Measurements from ENCODE around the gene PLPPR1. TPM values are rescaled to one million over a fixed set of nuclear protein-coding genes. Genes with fewer than 3 reads are reported as not detected.
"Not testable (repeated sequence)": the region's sequence is repeated elsewhere in the genome, so short reads cannot be mapped to it uniquely, and the experiment has no call there.

PLPPR1 gene
- total RNA-seq, 4 donors from 2014 or later = 0.60 to 0.68 TPM; not detected in 2

DNA sequence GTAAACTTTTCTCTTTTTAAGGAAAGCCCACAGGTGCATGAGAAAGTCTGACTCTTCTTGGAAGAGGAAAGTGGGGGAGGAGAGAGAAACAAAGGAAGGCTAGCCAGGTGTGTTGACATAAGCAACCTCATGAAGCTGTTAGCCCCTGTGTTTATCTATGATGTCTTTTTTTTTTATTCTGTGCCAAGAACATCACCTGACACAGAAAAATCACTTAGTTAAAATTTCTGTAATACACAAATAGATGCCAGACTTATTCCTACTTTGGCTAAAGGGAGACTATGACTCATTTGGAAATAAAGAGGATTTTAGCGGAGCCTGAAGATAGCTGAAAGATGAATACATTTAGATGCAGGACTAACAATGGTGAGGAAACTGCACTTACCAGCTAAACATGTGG, 298.0 kb downstream of the PLPPR1 start:
- WGBS, 2 donors (ENCODE audit: low coverage in 1 of 2) = 76 to 88% methylated on average over 1 of the region's 1 CpG
- no peaks in the 10 kb centered on the region for H3K27me3 ChIP-seq
- intact Hi-C loops (cut with DNase I; ENCODE audit: low total_unique reads) (no loop called here), in situ Hi-C loops (cut with MboI; ENCODE audit: low pct_ligation_motif_present in 1 of 4, low pct_unique_long_range_greater_than_20kb in 1 of 4, low sequenced_read_pairs in 3 of 4) (no loop called here)
- no peak for DNase-seq
- no peak overlapping the region for H3K4me3 ChIP-seq
- no peaks in the 10 kb centered on the region for H3K36me3 ChIP-seq
- no peak for TF ChIP-seq EP300 (IDR thresholded peaks at IDR 0.05; ENCODE audit: low read depth)
- no peak for TF ChIP-seq POLR2AphosphoS5 (IDR thresholded peaks at IDR 0.05)
- TF ChIP-seq POLR2A (IDR thresholded peaks at IDR 0.05) = no peak
- TF ChIP-seq, protein P1, sequence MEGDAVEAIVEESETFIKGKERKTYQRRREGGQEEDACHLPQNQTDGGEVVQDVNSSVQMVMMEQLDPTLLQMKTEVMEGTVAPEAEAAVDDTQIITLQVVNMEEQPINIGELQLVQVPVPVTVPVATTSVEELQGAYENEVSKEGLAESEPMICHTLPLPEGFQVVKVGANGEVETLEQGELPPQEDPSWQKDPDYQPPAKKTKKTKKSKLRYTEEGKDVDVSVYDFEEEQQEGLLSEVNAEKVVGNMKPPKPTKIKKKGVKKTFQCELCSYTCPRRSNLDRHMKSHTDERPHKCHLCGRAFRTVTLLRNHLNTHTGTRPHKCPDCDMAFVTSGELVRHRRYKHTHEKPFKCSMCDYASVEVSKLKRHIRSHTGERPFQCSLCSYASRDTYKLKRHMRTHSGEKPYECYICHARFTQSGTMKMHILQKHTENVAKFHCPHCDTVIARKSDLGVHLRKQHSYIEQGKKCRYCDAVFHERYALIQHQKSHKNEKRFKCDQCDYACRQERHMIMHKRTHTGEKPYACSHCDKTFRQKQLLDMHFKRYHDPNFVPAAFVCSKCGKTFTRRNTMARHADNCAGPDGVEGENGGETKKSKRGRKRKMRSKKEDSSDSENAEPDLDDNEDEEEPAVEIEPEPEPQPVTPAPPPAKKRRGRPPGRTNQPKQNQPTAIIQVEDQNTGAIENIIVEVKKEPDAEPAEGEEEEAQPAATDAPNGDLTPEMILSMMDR (IDR thresholded peaks at IDR 0.05) = no peak
- no peaks in the 10 kb centered on the region for H3K9me3 ChIP-seq
- H3K27ac ChIP-seq = no peak overlapping the region
- peaks cover 0 to 6% (median 0%) of the 10 kb centered on the region in 4 donors for H3K4me1 ChIP-seq

DNA sequence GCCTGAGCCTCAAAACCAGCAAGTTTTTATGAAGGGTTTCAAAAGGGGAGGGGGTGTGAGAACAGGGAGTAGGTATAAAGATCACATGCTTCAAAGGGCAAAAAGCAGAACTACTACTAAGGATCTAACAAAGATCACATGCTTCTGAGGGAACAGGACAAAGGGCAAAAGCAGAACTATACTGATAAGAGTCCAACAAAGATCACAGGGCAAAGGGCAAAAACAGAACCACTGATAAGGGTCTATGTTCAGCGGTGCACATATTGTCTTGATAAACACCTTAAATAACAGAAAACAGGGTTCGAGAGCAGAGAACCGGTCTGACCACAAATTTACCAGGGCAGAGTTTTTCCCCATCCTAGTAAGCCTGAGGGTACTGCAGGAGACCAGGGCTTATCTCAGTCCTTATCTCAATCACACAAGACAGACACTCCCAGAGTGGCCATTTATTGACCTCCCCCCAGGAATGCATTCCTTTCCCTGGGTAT, 298.9 kb downstream of the PLPPR1 start:
- DNase-seq; H3K27ac ChIP-seq; H3K27me3 ChIP-seq; H3K36me3 ChIP-seq; H3K9me3 ChIP-seq; H3K4me1 ChIP-seq; H3K4me3 ChIP-seq; intact Hi-C loops (cut with DNase I; ENCODE audit: low total_unique reads); in situ Hi-C loops (cut with MboI; ENCODE audit: low pct_ligation_motif_present in 1 of 4, low pct_unique_long_range_greater_than_20kb in 1 of 4, low sequenced_read_pairs in 3 of 4): not testable (repeated sequence)
- 60 to 64% methylated on average over 3 of the region's 3 CpGs for WGBS, 2 donors (ENCODE audit: low coverage in 1 of 2)

DNA sequence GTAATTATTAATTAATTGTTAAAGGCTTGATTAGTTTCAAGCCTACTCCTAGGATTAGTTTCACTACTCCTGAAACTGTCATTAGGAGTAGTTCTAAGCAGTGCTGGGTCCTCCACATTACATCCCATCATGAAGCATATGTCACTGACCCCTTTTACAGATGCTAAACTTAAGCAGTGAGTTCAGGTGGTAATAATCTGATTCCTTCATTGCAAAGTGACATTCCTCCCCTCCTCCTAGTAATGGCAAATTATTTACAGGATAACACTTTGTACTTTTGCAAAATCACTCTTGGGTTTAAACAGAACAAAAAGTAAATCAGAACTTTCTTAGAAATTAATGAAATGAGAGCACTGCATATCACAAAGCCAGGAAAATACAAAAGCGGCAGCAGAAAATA, 303.8 kb downstream of the PLPPR1 start:
- no peak overlapping the region for H3K4me3 ChIP-seq
- no peak overlapping the region for H3K27ac ChIP-seq
- TF ChIP-seq, protein P1 (IDR thresholded peaks at IDR 0.05) = no peak
- TF ChIP-seq EP300 (IDR thresholded peaks at IDR 0.05; ENCODE audit: low read depth) (no peak), POLR2AphosphoS5 (IDR thresholded peaks at IDR 0.05) (no peak), POLR2A (IDR thresholded peaks at IDR 0.05) (no peak)
- 89 to 91% methylated on average over 1 of the region's 1 CpG for WGBS, 2 donors (ENCODE audit: low coverage in 1 of 2)
- no peaks in the 10 kb centered on the region for H3K9me3 ChIP-seq
- H3K4me1 ChIP-seq = no peaks in the 10 kb centered on the region
- H3K36me3 ChIP-seq = no peaks in the 10 kb centered on the region
- no peak for DNase-seq
- no peaks in the 10 kb centered on the region for H3K27me3 ChIP-seq
- in situ Hi-C loops (cut with MboI; ENCODE audit: low pct_ligation_motif_present in 1 of 4, low pct_unique_long_range_greater_than_20kb in 1 of 4, low sequenced_read_pairs in 3 of 4) = no loop called here
- intact Hi-C loops (cut with DNase I; ENCODE audit: low total_unique reads) = no loop called here

DNA sequence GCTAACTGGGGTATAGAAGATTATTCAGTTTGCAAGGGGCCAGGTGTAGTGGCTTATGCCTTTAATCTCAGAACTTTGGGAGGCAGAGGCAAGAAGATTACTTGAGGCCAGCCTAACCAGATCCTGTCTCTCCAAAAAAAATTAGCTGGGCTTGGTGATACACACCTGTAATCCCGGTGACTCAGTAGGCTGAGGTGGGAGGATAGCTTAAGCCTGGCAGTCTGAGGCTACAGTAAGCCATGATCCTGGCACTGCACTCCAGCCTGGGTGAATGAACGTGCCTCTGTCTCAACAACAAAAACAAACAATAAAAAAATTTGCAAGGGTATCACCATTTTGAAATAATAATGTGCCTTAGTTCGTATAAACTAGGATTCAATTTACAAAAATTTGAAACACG, 305.0 kb downstream of the PLPPR1 start:
- in situ Hi-C loops (cut with MboI; ENCODE audit: low pct_ligation_motif_present in 1 of 4, low pct_unique_long_range_greater_than_20kb in 1 of 4, low sequenced_read_pairs in 3 of 4) (no loop called here), intact Hi-C loops (cut with DNase I; ENCODE audit: low total_unique reads) (no loop called here)
- 85 to 92% methylated on average over 2 to 4 of the region's 4 CpGs for WGBS, 2 donors (ENCODE audit: low coverage in 1 of 2)
- no peak for DNase-seq
- H3K36me3 ChIP-seq = no peaks in the 10 kb centered on the region
- no peak overlapping the region for H3K4me3 ChIP-seq
- no peaks in the 10 kb centered on the region for H3K4me1 ChIP-seq
- no peaks in the 10 kb centered on the region for H3K9me3 ChIP-seq
- no peak for TF ChIP-seq POLR2AphosphoS5 (IDR thresholded peaks at IDR 0.05)
- TF ChIP-seq EP300 (IDR thresholded peaks at IDR 0.05; ENCODE audit: low read depth) = no peak
- TF ChIP-seq, protein P1 (IDR thresholded peaks at IDR 0.05) = no peak
- no peak for TF ChIP-seq POLR2A (IDR thresholded peaks at IDR 0.05)
- H3K27me3 ChIP-seq = no peaks in the 10 kb centered on the region
- no peak overlapping the region for H3K27ac ChIP-seq

Data from transverse colon (tissue), 4 donors.